HEK293T (cell line): ENCODE data around the gene LRRC61.
"Not testable (repeated sequence)": the region's sequence is repeated elsewhere in the genome, so short reads cannot be mapped to it uniquely, and the experiment has no call there.

Experiments
- CTCF ChIA-PET: fragments of 350-600 bp; formaldehyde crosslinking; extraction: SDS; loops from one replicate; lab custom pipeline; 2021; ENCODE audit warnings: antibody characterized with exemption, inconsistent platforms; lab: Yijun Ruan, JAX
- POLR2A ChIA-PET: fragments of 350-600 bp; formaldehyde crosslinking; extraction: SDS; loops from one replicate; lab custom pipeline; 2020; ENCODE audit warnings: antibody characterized with exemption, inconsistent platforms; lab: Yijun Ruan, JAX
- DNase-seq: peaks from one replicate; pipeline ENCODE4 v3.0.0; 2012; ENCODE audit warnings: mixed read lengths; ENCODE audit errors: extremely low spot score
- ARNT ChIP-seq: fragments of 450-650 bp; IDR thresholded peaks from 2 replicates; pipeline ENCODE4 v1.6.1; 2017; ENCODE audit warnings: mild to moderate bottlenecking
- BHLHE40 ChIP-seq: fragments of 450-650 bp; IDR thresholded peaks from 2 replicates; pipeline ENCODE4 v1.6.1; 2016; ENCODE audit warnings: mild to moderate bottlenecking, moderate library complexity, borderline replicate concordance
- CTBP1 ChIP-seq: fragments of 450-650 bp; IDR thresholded peaks from 2 replicates; pipeline ENCODE4 v1.6.1; 2016; ENCODE audit warnings: borderline replicate concordance
- ELF4 ChIP-seq: fragments of 450-650 bp; IDR thresholded peaks from 2 replicates; pipeline ENCODE4 v1.6.1; 2017; ENCODE audit warnings: antibody characterized with exemption
- FOXA1 ChIP-seq: fragments of 450-650 bp; IDR thresholded peaks from 2 replicates; pipeline ENCODE4 v1.6.1; 2016; ENCODE audit warnings: mild to moderate bottlenecking
- FOXK2 ChIP-seq: fragments of 450-650 bp; IDR thresholded peaks from 2 replicates; pipeline ENCODE4 v1.6.1; 2016; ENCODE audit warnings: mild to moderate bottlenecking
- FOXM1 ChIP-seq: fragments of 450-650 bp; IDR thresholded peaks from 2 replicates; pipeline ENCODE4 v1.6.1; 2017; ENCODE audit warnings: mild to moderate bottlenecking, borderline replicate concordance
- HDGF ChIP-seq: fragments of 450-650 bp; IDR thresholded peaks from 2 replicates; pipeline ENCODE4 v1.6.1; 2017; ENCODE audit warnings: antibody characterized with exemption, borderline replicate concordance
- L3MBTL2 ChIP-seq: fragments of 450-650 bp; conservative IDR thresholded peaks from 2 replicates; pipeline ENCODE4 v1.6.1; 2016; ENCODE audit warnings: mild to moderate bottlenecking
- LEF1 ChIP-seq: fragments of 450-650 bp; IDR thresholded peaks from 2 replicates; pipeline ENCODE4 v1.6.1; 2017; ENCODE audit warnings: mild to moderate bottlenecking, borderline replicate concordance
- NFRKB ChIP-seq: fragments of 450-650 bp; IDR thresholded peaks from 2 replicates; pipeline ENCODE4 v1.6.1; 2016; ENCODE audit warnings: mild to moderate bottlenecking, moderate library complexity
- PKNOX1 ChIP-seq: fragments of 450-650 bp; IDR thresholded peaks from 2 replicates; pipeline ENCODE4 v1.6.1; 2016
- SP1 ChIP-seq: fragments of 450-650 bp; IDR thresholded peaks from 2 replicates; pipeline ENCODE4 v1.6.1; 2017
- SUZ12 ChIP-seq: fragments of 450-650 bp; IDR thresholded peaks from 2 replicates; pipeline ENCODE4 v1.6.1; 2016; ENCODE audit warnings: mild to moderate bottlenecking
- TARDBP ChIP-seq: fragments of 450-650 bp; IDR thresholded peaks from 2 replicates; pipeline ENCODE4 v1.6.1; 2016
- ZNF384 ChIP-seq: fragments of 450-650 bp; IDR thresholded peaks from 2 replicates; pipeline ENCODE4 v1.6.1; 2016

Gene LRRC61

DNA sequence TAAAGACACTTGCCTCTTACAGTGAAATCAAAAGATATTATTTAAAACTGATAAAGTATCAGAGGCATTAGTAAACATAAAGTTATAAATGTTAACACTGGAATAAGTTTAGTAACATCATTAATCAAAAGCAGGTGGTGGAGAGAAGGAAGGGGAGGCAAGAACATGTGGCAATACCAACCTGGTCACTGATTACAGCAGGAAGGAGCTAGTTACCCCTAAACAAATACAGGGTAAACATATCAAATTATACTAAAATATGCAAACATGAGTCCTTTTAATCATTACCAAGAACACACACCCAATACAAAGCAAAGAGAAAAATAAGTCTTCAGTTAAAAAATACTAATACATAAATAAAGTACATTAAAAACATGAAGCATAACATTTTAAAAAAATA lies 25.2 kb upstream of the LRRC61 start:
- DNase-seq, POLR2A ChIA-PET: not testable (repeated sequence)

GRCh38 chr7:150302908-150303310 lies 20.2 kb upstream of the LRRC61 start:
- CTCF ChIA-PET, DNase-seq, POLR2A ChIA-PET: not testable (repeated sequence)

More for the DNA sequence above, 25.2 kb upstream of the LRRC61 start:
- CTCF ChIA-PET: not testable (repeated sequence)

DNA sequence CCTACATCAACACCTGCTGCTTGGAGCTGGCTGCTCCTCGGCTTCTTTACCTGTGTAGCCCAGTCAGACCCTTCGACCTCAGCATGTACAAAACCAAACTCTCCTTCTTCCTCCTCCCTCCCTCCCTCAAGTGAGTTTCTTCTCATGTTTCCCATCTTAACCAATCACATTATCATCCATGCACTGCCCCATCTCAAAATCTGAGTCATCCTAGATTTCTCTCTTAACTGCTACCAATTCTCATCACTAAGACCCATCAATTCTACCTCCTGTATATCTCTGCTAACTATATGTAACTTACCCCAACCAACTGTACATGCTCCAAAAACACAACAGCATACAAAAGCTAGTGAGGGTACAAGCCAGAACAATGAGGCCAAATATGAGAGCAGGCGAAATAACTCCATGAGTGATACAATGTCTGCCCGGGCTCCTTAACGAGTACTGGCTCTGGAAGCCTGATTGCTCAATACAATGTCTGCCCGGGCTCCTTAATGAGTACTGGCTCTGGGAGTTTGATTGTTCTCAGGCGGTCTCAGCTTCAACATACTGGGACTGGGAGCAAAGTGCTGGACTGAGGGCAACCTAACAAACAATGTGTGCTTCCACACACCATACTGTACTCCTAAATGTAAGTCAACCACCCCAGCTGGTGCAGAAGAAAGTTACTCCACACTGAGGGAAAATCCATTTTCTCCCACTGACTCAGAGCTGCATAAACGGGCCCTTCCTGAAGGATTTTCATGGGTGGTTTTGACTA lies 18.5 kb upstream of the LRRC61 start:
- POLR2A ChIA-PET, DNase-seq, CTCF ChIA-PET: not testable (repeated sequence)

DNA sequence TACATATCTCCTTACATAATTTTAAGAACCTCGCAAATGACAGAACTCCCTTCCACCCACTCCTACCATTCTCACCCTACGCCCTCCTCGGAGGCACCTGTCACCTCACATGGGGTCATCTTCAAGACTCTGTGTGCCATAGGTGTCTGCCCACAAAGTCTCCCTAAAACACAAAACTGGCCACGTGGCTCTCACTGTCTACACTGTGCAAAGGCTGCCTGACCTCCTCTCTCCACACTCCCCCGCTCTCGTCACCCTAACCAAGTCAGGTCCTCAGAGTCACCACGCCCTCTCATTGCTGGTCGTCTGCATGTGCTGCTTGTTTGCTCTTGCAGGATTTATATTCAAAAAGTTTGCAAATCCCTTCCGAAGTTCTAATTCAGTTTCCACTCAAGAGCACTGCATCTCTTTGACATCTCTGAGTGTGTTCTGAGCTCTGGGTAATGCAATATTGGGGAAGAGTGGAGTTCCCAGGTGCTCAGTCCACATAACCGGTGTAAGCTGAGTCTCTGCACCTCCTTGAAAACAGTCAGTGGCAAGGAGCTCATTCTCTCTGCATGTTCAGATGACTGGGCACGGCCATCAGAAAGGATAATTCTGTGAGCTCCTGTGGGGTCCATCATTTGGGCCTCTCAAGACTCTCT lies 17.8 kb upstream of the LRRC61 start:
- DNase-seq, CTCF ChIA-PET, POLR2A ChIA-PET: not testable (repeated sequence)

DNA sequence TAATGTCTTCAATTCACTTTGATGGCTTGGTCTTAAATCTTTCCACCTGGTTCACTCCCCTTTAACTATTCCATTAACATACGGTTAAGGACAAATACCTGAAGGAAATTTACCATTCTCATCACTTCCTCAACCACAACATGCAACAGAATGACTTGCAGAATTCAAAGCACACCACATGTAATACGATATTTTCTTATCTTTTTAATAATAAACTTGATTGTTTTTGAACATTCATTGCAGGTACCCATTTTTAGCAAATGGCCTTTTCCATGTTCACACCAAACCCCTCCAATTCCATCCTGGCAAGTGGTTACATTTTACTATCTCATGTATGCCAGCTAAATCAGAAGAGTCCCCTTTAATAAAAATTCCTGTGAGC lies 17.3 kb upstream of the LRRC61 start:
- POLR2A ChIA-PET, DNase-seq, CTCF ChIA-PET: not testable (repeated sequence)

GRCh38 chr7:150306377-150306776 lies 16.8 kb upstream of the LRRC61 start:
- DNase-seq, CTCF ChIA-PET, POLR2A ChIA-PET: not testable (repeated sequence)

DNA sequence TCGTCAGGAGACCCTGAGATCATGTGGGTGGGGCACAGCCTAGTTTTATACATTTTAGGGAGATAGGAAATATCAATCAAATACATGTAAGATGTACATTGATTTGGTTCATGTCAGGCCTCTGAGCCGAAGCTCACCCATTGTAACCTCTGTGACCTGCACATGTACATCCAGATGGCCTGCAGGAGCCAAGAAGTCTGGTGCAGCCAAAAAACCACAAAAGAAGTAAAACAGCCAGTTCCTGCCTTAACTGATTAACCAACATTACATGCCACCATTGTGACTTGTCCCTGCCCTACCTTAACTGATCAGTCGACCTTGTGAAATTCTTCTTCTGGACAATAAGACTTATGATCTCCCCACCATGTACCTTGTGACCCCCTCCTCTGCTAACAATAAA lies 16.0 kb upstream of the LRRC61 start:
- ChIA-PET POLR2A (no interaction called here), CTCF (no interaction called here)
- no peak for TF ChIP-seq FOXM1
- no peak for TF ChIP-seq PKNOX1
- TF ChIP-seq LEF1: no peak
- no peak for TF ChIP-seq NFRKB
- no peak for TF ChIP-seq ARNT
- no peak for TF ChIP-seq SUZ12
- DNase-seq: no peak

DNA sequence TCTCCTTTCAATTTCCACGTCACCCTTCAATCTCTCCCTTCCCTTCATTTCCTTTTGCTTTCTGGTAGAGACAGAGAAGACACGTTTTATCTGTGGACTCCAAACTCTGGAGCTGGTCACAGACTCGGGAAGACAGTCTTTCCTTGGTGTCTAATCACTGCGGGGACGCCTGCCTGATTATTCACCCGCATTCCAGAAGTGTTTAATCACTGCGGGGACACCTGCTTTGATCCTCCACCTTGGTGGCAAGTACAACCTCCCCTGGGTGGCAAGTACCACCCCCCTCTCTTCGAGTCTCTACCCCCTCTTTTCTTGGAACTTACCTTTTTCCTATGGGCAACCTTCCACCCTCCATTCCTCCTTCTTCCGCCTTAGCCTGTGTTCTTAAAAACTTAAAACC lies 15.3 kb upstream of the LRRC61 start:
- CTCF ChIA-PET: no interaction called here
- POLR2A ChIA-PET: interaction anchor here (1.4 kb wide), 1 partner anchor 15 kb away, joined by 6 read pairs; the partner anchor contains the start of genes ACTR3C and LRRC61
- DNase-seq: no peak
- no peak for TF ChIP-seq FOXK2
- no peak for TF ChIP-seq NFRKB
- TF ChIP-seq SUZ12: no peak
- TF ChIP-seq LEF1: no peak
- TF ChIP-seq ZNF384: no peak
- TF ChIP-seq L3MBTL2: no peak
- no peak for TF ChIP-seq TARDBP
- TF ChIP-seq FOXM1: no peak
- TF ChIP-seq SP1: no peak
- no peak for TF ChIP-seq PKNOX1
- TF ChIP-seq CTBP1: no peak
- no peak for TF ChIP-seq FOXA1
- TF ChIP-seq BHLHE40: no peak
- TF ChIP-seq ARNT: no peak

DNA sequence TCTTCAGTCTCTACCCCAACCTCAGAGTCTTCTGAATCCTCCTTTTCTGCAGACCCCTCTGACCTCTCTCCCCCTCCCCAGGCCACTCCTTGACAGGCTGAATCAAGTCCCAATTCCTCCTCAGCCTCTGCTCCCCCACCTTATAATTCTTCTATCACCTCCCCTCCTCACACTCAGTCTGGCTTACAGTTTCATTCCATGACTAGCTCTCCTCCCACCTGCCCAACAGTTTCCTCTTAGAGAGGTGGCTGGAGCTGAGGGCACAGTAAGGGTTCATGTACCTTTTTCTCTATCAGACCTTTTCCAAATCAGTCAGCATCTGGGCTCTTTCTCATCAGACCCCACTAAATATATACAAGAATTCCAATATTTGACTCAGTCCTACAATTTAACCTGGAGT lies 14.6 kb upstream of the LRRC61 start:
- ChIA-PET POLR2A (interaction anchor here (1.0 to 1.4 kb wide), 3 partner anchors 13 to 98 kb away, joined by 3 to 6 read pairs (median 3); partner anchors contain the start of genes ACTR3C and LRRC61), CTCF (no interaction called here)
- TF ChIP-seq HDGF: no peak
- no peak for TF ChIP-seq ZNF384
- TF ChIP-seq L3MBTL2: no peak
- no peak for TF ChIP-seq LEF1
- TF ChIP-seq FOXK2: no peak
- TF ChIP-seq ELF4: no peak
- no peak for TF ChIP-seq PKNOX1
- TF ChIP-seq TARDBP: no peak
- TF ChIP-seq ARNT: no peak
- TF ChIP-seq BHLHE40: no peak
- no peak for TF ChIP-seq NFRKB
- no peak for TF ChIP-seq FOXA1
- no peak for TF ChIP-seq SP1
- TF ChIP-seq CTBP1: no peak
- no peak for TF ChIP-seq SUZ12
- no peak for TF ChIP-seq FOXM1
- no peak for DNase-seq
